Pons (tissue), 1 donor: ENCODE measurements around the gene TRIL.

Experiments used
- DNase-seq: peaks from one replicate; pipeline ENCODE4 v3.0.0-alpha.2; 2016; ENCODE audit warnings: low spot score

The TRIL gene, protein sequence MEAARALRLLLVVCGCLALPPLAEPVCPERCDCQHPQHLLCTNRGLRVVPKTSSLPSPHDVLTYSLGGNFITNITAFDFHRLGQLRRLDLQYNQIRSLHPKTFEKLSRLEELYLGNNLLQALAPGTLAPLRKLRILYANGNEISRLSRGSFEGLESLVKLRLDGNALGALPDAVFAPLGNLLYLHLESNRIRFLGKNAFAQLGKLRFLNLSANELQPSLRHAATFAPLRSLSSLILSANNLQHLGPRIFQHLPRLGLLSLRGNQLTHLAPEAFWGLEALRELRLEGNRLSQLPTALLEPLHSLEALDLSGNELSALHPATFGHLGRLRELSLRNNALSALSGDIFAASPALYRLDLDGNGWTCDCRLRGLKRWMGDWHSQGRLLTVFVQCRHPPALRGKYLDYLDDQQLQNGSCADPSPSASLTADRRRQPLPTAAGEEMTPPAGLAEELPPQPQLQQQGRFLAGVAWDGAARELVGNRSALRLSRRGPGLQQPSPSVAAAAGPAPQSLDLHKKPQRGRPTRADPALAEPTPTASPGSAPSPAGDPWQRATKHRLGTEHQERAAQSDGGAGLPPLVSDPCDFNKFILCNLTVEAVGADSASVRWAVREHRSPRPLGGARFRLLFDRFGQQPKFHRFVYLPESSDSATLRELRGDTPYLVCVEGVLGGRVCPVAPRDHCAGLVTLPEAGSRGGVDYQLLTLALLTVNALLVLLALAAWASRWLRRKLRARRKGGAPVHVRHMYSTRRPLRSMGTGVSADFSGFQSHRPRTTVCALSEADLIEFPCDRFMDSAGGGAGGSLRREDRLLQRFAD

DNA sequence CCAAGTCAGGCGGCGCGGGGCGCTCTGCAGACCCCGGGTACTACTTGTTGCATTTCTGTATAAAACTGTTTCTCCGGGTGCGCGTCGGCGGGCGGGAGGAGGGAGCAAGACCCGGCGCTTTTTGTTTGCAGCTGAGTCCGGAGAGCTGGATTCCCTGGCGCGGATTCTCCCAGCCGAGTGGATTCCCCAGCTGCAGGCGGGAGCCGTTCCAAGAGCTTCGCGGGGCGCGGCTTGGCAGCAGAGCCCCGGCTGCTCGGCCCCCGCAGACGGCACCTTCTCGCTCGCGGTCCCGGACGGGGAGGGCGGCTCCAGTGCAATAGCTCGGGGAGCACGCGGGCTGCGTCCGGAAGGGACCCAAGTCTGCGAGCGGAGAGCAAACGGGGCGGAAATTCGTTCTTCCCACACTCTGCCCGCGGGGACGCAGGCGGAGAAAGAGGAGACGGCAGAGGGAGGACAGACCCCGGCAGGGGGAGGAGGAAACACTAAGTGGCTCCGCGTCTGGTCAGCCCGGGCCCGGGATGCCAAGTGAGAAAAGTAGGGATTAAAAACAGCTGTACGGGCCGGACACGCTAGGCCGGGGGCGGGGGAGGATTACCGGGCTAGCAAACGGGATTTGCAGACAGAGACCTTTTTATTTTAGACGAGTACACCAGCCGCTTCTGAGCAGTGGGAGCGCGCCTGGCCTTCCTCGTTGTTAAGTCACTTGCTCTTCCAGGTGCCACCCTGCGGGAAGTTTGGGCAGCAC is at the start of gene TRIL:
Gene TRIL, minus strand, starts transcription at position 96 of the 745 bp plus-strand sequence. CDS start 284 bp downstream, outside the sequence.
- peak; percentile 46 for DNase-seq

DNA sequence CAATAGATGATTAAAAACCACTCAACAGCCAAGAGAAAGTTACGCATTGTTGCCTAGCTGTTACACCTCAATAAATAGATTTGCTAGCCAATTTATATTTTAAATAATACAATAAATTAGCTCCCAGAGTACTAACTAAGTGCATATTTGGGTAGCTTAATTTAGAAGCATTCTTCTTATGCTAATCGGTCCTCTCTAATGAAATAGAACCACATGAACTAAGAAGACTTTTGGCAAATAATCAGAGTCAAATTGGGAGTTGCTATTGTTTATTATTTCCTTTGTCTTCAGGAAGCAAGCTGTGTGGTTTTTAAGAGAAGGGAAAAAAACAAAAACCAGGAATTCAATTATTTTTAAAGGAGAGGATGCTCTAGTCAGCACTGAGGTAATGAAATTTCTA is 49.0 kb upstream of the TRIL start:
- no peak for DNase-seq

DNA sequence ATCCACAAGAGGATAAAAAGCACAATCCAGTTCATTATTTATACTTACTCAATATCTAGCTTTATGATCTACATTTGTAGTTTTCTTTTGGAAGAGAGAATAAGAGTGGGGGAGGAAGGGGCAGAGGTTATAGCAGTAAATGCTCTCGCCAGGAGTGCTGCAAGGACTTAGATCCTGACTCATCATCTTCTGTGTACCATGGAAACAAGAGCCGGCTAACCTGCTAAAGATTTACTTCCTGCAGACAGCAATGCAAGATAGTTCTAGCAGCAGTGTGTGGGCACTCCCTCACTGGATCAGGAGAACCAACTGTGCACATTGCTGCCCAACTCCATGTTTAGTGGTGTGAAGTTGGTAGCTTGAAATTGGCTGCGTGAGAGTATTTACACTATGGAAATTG is 47.7 kb upstream of the TRIL start:
- DNase-seq, result no peak

DNA sequence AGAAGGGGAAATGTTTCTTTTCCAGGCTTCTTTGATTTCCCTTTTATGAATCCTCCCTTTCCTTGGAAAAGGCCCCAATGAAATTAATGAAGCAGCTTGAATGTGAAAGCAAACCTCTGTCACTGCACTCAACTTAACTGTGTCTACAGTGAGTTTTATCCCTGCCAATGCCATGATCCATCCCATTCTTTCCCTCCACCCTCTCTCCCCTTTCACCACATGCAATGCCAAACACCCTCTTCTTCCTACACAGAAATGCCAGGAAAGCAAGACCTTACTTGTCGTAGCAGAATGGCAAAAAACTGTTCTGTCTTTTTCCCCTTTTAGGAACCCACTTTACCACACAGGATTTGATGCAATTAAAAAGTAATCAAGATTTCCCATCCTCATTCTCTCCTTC is 47.3 kb upstream of the TRIL start:
- no peak for DNase-seq

DNA sequence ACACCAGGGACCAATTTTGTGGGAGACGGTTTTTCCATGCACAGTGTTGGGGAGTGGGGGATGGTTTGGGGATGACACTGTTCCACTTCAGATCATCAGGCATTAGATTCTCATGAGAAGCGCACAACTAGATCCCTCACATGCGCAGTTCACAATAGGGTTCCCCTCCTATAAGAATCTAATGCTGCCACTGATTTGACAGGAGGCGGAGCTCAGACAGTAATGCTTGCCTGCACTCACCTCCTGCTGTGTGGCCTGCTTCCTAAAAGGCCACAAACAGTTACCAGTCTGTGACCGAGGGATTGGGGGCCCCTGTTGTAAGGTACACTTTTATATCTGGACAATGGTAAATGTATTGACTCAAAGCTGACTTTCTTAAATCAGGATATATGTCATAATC is 45.6 kb upstream of the TRIL start:
- no peak for DNase-seq

DNA sequence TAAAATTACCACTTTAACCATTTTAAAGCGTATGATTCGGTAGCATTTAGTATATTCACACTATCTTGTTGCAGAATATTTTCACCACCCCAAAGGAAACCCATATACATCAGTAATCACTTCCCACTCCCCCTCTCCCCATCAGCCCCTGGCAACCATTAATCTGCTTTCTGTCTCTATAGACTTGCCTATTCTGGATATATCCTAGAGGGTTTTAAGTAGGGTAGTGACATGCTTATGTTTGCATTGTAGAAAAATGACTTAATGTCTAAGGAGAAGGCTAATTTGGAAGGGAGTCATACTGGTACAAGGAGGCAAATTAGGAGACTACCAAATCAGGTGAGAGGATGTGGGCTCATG is 42.6 kb upstream of the TRIL start:
- DNase-seq, result no peak

DNA sequence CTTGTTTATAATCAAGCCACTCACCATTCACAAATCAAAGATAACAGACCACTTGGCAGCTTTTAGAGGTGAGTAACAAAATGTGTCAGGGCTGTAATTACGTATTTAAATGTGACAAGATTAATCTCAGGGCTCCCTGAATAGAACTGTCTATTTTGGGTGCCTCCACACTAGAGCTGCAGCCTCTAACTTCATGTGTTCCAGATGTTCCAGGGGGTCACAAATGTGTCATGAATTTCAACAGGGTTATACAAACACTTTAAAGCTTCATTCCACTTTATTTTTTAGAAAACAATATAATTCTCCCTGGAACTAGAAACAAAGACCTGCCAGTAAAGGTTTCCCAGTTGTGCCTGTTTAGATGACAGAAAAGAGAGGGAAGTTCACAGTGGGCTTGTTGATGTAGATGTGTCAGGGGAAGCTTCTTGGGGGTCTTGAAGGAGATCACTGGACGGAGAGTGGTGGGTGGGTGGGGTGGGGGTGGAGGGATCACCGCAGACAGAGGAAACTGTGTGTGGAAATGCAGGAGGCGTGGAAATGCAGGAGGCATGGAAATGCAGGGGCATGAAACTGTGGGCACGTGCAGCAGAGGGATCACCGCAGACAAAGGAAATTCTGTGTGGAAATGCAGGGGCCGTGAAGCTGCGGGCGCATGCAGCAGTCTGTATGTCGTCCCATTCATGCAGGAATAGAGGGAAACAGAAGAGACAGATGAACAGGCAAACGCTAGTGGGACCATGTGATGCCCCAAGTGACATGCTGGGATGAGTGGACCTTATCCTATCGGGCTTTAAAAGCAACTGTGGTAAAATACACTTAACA is 42.0 kb upstream of the TRIL start:
- DNase-seq, result no peak

DNA sequence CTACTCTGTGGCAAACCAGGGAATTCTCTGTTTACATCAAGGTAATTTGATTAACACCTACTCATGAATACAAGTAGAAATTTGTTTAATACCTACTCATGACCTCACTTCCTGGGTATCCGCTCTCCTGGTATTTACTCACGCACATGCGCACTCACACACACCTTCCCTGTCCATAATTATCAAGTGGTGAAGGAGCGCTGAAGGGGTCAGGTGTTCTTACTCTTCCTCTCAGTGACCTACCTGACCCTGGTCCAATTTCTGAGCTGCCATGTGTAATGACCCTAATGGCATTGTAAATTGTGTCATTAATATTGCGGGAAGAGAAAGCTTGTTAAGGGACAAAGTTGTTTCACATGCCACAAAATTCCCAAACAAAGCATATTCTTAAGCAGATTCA is 41.3 kb upstream of the TRIL start:
- DNase-seq, result no peak

DNA sequence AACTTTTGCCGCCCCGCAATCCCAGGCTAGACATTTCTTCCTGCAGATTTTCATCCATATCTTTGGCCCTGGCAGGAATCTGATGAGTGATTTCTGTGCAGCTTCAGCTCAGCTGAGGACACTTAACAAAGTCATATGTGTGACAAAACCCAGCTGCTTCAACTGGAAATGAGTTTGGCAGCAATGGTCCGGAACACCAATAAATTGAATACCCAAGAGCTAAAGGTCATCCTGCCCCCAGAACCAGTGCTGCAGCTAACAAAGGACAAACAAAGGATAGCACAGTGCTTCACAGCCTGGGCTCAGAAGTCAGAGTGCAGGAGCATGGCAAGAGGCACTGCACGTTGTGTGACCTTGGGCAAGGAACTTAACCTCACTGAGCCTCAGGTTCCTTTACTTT is 40.0 kb upstream of the TRIL start:
- DNase-seq, result no peak

DNA sequence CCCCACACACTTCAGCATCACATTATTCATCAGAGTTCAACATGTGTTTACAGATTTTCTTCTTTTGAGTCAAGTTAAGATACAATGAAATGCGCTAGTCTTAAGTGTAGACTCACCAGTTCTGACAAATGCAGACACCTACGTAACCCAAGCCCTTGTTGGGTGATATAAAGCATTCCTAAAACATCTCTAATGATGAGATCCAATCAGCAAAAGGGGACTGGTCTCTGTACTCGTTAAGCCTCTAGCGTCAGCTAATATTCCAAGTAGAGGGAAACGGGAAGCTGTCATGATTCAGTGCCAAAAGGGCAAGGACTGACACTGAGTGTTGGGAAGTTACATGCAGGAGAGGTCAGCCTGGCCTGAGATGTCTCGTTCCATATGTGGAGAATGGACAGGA is 38.7 kb upstream of the TRIL start:
- DNase-seq, result no peak

DNA sequence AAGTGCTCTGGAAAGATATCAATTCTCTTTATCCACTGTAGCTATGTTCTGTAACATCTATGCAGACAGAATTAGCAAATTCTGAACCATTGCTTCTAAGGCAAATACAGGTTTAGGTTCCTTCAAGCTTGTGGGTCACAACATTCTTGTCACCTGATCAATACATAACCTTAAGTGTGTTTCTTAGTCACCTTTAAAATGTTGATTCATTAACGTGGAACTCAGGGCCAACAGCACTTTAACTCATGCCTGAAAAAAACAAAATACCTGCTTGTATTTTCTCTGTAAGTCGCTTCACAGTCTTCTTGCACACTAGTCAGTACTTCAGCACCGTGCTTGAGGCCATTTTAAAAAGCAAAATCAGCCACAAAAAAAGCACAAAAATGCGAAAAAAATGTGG is 35.2 kb upstream of the TRIL start:
- no peak for DNase-seq

DNA sequence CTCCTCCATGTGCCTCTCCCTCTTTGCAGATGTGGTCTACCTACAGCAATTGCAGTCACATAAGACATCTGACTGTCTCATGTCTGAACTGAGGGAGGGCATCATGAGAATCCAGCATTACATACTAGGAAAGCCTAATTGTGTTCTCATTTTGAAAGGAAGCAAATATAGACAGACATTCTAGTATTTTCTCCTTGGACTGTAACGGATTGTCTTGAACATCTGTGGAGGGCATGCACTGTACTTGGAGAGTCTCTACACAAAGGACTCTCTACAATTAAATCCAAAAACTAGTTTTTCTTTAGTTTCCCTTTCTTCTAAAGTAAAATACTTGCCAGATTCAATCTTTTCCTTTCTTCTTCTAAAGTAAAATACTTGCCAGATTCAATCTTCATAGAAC is 34.7 kb upstream of the TRIL start:
- DNase-seq, result no peak

DNA sequence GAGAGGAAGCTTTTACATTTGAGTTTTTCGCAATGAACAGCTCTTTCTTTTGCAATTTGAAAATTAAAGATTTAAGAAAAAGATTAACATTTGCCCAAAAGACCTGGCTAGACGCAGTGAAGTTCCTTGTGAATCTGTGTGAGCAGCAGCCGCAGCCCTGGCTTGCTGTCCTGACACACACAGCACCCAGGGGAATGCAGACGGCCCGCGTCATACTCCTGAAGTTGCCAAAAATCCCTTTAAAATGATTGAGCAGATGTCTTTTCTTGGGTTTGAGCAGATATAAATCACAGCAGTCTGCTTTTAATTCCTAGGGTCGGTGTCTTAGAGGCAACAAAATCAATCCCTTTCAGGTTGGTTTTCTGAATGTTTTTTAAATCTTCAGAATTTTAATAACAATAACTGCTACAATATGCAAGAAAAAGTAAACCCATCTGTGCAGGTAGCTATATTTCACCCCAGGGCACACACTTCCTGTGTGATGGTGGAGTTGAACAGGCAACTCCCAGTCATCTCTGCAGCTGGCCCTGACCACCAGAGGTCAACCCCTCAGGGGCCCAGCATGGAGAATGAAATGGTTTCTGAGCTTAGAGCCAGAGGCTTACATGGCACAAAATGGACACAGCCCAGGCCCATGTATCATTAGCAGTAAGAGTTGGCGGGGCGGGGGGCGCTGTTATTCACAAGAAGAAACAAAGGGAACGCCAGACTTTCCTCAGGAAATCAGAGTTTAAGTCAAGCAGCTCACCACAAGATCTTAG is 32.2 kb upstream of the TRIL start:
- DNase-seq, result no peak

DNA sequence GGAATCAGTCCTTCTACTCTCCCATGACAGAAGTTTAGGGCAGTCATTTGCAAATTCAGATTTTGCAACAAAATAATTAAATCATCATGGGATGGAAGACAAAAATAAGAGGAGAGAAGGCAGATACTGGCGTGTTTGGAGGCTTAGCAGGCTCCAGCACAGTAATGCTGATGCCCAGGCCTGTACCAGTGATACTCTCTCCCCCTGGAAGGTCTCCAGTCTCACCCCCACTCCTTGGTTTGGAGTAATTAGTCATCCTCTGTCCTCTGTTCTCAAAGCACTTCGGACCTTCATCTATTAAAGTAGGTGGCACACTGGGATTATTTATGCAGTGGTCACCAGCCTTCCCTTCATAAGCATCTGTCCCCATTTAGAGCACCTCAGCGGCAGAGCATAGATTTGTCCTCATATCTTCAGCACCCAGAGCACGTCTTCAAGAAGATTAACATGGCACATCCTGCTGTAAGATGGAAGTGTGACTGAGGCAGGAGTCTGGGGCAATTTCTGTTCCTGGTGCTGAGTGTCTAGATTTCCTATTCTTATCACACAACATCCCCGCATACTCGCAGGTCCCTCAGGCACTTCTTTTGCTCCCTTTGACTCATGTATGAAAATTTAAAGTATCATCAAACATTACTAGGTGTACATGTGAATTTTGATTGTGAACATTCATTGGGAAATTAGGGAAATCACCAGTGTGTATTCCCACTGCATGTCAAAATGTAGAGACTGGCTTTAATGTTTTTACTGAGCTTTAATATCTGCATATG is 31.3 kb upstream of the TRIL start:
- no peak for DNase-seq

DNA sequence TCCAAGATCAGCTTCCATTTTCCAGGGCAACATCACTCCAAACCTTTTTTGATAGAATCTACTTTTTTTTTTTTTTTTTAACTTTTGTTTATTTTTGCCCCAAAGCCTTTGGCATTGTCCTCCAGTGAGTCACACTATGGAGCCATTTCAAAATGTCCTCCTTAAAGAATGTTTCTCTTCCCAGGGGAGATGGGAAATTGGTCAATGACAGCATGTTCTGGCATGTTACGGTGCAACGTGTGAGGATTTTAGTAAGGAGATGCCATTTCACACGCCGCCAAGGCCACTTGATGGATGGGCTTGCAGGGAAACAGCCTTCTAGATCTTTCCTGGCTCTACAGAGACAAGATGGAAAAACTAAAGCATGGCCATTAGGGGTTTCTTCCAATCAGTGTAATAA is 30.7 kb upstream of the TRIL start:
- no peak for DNase-seq

DNA sequence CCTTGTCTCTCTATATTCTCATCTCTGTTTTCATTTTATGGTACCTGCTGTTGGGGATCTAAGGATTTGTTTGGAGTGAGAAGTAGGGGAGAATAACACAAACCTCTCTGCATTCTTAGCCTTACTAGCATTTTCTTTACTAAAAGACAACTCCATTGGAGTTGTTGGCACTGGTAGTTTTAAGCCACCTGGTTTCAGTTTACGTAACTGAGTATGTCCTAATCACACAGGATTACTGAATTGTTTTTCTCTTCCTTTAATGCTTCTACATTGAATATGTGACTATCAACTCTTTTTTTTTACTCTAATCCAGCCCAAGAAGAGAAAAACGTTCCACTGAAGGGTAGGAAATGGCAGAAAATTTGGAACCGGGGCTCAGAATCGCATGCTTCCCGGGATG is 30.0 kb upstream of the TRIL start:
- DNase-seq, result no peak

DNA sequence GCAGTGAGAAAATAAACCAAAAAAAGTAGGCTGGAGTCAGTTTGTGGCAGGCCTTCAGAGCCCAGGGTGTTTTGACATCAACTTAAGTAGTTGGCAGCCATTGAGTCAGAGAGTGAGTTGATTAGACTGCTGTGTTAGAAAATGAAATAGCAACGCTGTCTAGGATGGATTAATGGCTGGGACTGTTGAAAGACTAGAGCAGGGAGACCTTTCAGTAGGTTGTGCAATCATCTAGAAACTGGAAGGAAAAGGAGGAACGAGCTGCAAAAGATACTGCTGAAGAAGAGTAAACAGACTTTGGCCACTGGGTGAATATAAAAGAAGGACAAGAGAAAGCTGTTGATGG is 28.6 kb upstream of the TRIL start:
- DNase-seq, result peak; percentile 39

DNA sequence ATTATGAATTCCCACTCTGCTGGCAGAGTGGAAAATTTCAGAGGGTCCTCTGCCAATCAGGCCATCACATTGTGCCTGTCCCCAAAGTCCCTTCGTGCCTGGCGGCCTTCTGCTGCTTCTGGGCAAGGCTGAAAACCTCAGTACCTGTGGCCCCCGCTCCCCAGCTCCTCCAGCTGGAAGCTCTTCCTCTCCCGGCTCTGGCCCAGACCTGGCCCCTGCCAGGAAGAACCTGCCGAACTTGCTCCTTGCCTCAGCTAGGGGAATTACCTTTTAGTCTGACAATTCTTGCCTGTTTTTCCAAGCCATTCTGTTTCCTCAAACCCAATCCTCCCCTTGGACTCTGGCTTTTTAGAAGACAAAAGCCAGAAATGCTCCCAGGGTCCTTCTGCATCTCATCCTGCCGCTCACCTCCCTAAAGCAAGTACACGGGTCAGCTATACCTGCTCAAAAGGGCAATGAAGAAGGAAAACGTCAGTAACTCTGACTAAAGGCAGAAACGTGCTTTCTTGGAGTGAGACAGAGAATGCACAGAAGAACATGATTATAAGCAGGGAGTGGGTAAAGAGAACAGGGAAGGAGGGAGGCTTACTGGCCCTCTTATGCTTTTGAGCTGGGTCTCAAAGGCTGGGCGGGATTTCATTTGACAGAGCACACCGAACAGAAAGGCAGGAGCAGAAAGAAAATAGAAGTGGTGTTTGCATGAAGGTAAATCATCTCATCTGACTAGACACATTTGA is 28.1 kb upstream of the TRIL start:
- no peak for DNase-seq

DNA sequence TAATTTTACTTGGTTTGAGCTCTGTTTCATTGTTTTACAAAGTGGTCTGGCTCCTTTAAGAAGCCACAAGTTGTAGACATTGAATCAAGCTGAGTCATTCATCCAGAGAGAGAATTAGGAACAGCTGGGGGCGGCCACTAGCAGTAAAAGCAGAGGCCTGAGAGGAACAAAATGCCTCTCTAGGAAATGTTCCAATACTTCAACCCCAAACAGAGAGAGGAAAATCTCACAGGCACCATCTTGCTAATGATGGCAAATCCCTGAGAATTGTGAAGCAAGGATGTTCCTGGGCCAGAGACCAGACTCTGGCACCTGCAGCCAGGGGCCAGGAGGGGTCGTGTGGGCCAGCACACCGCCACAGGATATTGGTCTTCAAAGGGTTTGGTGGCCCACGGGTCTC is 26.5 kb upstream of the TRIL start:
- DNase-seq, result peak; percentile 42

DNA sequence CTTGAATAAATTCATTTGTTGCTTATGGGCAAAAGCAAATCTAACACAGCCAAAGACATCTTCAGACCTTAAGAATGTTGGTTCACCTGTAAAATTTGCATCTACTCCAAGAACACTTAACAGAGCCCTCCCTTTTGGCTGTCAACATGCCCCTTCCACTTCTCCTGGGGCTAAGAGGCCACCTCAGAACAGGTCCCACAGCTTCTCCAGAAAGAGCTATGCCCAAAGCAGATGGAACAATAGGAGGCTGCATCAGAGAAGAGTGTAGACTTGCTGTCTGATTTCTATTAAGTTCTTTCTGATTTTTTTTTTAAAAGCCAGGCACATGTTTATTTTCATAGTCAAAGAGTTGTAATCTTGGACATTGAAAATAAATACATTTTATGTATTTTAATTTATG is 26.1 kb upstream of the TRIL start:
- DNase-seq, result no peak
